Measurements from ENCODE around the gene COL7A1. TPM values are rescaled to one million over a fixed set of nuclear protein-coding genes. Genes with fewer than 3 reads are reported as not detected.
A peak's percentile ranks its signal among the peaks of the same experiment; 100 is the strongest.

Gene COL7A1
- total RNA-seq, 1 experiment from 2014 or later = 22.9 TPM

DNA sequence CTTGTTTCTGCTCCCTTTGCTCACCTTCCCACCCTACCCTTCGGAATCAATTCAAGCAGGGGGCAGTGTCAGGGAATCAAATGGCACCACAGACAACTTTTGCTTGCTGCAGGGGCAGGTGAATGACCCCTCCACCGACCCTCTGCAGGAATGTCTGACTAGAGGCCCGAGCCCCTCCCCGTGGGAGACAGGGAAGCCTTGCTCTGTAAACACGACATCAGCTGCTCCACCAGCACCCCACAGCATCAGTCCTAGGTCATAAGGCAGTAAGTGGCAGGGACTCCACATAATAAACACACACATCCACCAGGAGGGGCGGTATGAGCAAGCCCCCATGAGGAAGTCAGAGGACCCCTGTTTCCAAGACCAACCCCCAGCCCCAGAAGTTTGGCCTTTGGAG, 42.2 kb upstream of the COL7A1 start:
- no peaks in the 10 kb centered on the region for H3K79me1 ChIP-seq (ENCODE audit: insufficient read depth, low read depth, low read length, poor library complexity, severe bottlenecking)
- no peak overlapping the region for H3K9ac ChIP-seq (ENCODE audit: extremely low read depth, insufficient read length, low read length)
- no peak overlapping the region for H3K23ac ChIP-seq (ENCODE audit: insufficient read length, low read depth, low read length)
- H2BK120ac ChIP-seq (ENCODE audit: low read depth, low read length, poor library complexity, severe bottlenecking) = no peak overlapping the region
- no peak overlapping the region for H3K18ac ChIP-seq (ENCODE audit: insufficient read length, low read depth, low read length)
- peaks cover 2% of the 10 kb centered on the region for H4K20me1 ChIP-seq (ENCODE audit: control insufficient read depth, insufficient read depth, insufficient read length)
- no peak overlapping the region for H3K56ac ChIP-seq (ENCODE audit: insufficient read length, low read depth, low read length)
- no peak overlapping the region for H3K14ac ChIP-seq (ENCODE audit: insufficient read depth, low read length)
- H2BK20ac ChIP-seq (ENCODE audit: low read depth, low read length, poor library complexity, severe bottlenecking) = no peak overlapping the region
- peaks cover 6% of the 10 kb centered on the region for H3K23me2 ChIP-seq (ENCODE audit: insufficient read length, low read depth, low read length, poor library complexity, severe bottlenecking)
- H3K4me3 Mint-ChIP-seq = peak overlapping the region; percentile 41 to 72; a peak in 4 of 5 replicates
- TF ChIP-seq, protein P1, sequence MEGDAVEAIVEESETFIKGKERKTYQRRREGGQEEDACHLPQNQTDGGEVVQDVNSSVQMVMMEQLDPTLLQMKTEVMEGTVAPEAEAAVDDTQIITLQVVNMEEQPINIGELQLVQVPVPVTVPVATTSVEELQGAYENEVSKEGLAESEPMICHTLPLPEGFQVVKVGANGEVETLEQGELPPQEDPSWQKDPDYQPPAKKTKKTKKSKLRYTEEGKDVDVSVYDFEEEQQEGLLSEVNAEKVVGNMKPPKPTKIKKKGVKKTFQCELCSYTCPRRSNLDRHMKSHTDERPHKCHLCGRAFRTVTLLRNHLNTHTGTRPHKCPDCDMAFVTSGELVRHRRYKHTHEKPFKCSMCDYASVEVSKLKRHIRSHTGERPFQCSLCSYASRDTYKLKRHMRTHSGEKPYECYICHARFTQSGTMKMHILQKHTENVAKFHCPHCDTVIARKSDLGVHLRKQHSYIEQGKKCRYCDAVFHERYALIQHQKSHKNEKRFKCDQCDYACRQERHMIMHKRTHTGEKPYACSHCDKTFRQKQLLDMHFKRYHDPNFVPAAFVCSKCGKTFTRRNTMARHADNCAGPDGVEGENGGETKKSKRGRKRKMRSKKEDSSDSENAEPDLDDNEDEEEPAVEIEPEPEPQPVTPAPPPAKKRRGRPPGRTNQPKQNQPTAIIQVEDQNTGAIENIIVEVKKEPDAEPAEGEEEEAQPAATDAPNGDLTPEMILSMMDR (conservative IDR thresholded peaks at IDR 0.05) = no peak
- no peak overlapping the region for H4K5ac ChIP-seq (ENCODE audit: insufficient read length, low read depth, low read length)
- H2BK12ac ChIP-seq (ENCODE audit: insufficient read length, low read depth, low read length) = no peak overlapping the region
- H3K4me2 ChIP-seq (ENCODE audit: insufficient read depth, insufficient read length, low read length) = no peak overlapping the region
- H2AFZ ChIP-seq (ENCODE audit: low read length) = no peak overlapping the region
- no peak overlapping the region for H2BK5ac ChIP-seq (ENCODE audit: insufficient read length, low read length)
- H3K4ac ChIP-seq (ENCODE audit: low read depth, low read length) = no peak overlapping the region
- no peak overlapping the region for H3K27ac ChIP-seq (ENCODE audit: insufficient read length, low read depth, low read length)
- no peaks in the 10 kb centered on the region for H3K9me3 ChIP-seq (ENCODE audit: control insufficient read depth, low read depth, low read length)
- H3T11ph ChIP-seq (ENCODE audit: low read length) = no peak overlapping the region
- H3K79me2 ChIP-seq (ENCODE audit: insufficient read depth, low read length) = no peaks in the 10 kb centered on the region
- no peak overlapping the region for H4K91ac ChIP-seq (ENCODE audit: insufficient read length, low read depth, low read length)
- peaks cover 28 to 31% of the 10 kb centered on the region in 2 experiments for H3K4me1 Mint-ChIP-seq
- no peaks in the 10 kb centered on the region for H3K27me3 ChIP-seq (ENCODE audit: insufficient read depth, low read length)
- peaks cover 2% of the 10 kb centered on the region for H3K4me1 ChIP-seq (ENCODE audit: insufficient read depth, low read length)
- no peak overlapping the region for H2AK5ac ChIP-seq (ENCODE audit: insufficient read length, low read length)
- peaks cover 17 to 53% (median 52%) of the 10 kb centered on the region in 3 experiments; a peak in 6 of 7 replicates for H3K36me3 Mint-ChIP-seq (ENCODE audit: insufficient read depth in 1 of 3, low read depth in 3 of 3)
- no peak overlapping the region for H4K8ac ChIP-seq (replicated peaks; ENCODE audit: insufficient read length, low read depth, low read length)
- no peaks in the 10 kb centered on the region for H3K9me3 Mint-ChIP-seq
- peak overlapping the region; percentile 86 to 93 (median 92); a peak in 5 of 7 replicates for H3K27ac Mint-ChIP-seq
- no peak for DNase-seq
- no CpG with 5 or more reads among the region's 6 CpGs for WGBS (ENCODE audit: extremely low coverage, insufficient read length, low lambda C conversion rate)
- no peaks in the 10 kb centered on the region; the same call in 1 of the 2 replicates for H3K27me3 Mint-ChIP-seq (ENCODE audit: low read depth)
- H2BK15ac ChIP-seq (ENCODE audit: low read depth, low read length) = no peak overlapping the region

Measured in H9 (cell line).